H9 (cell line): ENCODE measurements around the gene OR52E8. TPM values are rescaled to one million over a fixed set of nuclear protein-coding genes. Genes with fewer than 3 reads are reported as not detected.

Source experiments
- DNase-seq: peaks from one replicate; pipeline ENCODE4 v3.0.0-alpha.2; 2017
- H2AFZ ChIP-seq: one replicate; pipeline ENCODE4 v1.6.1; 2013; ENCODE audit warnings: mild to moderate bottlenecking, low read length, control low read depth, moderate library complexity
- H2AK5ac ChIP-seq: 2 replicates; pipeline ENCODE4 v1.6.1; 2013; ENCODE audit warnings: low read length, control low read depth, mixed read lengths; ENCODE audit not compliant: insufficient read length
- H2BK120ac ChIP-seq: one replicate; pipeline ENCODE4 v1.6.1; 2013; ENCODE audit warnings: low read depth, mild to moderate bottlenecking, low read length, control low read depth, inconsistent platforms; ENCODE audit not compliant: poor library complexity, severe bottlenecking
- H2BK12ac ChIP-seq: 2 replicates; pipeline ENCODE4 v1.6.1; 2013; ENCODE audit warnings: low read length, control low read depth, mixed read lengths, low read depth; ENCODE audit not compliant: insufficient read length
- H2BK15ac ChIP-seq: 2 replicates; pipeline ENCODE4 v1.6.1; 2013; ENCODE audit warnings: low read depth, low read length, control low read depth
- H2BK20ac ChIP-seq: one replicate; pipeline ENCODE4 v1.6.1; 2013; ENCODE audit warnings: low read depth, mild to moderate bottlenecking, low read length, control low read depth, inconsistent platforms; ENCODE audit not compliant: poor library complexity, severe bottlenecking
- H2BK5ac ChIP-seq: 2 replicates; pipeline ENCODE4 v1.6.1; 2013; ENCODE audit warnings: low read length, control low read depth, mixed read lengths; ENCODE audit not compliant: insufficient read length
- H3K14ac ChIP-seq: 2 replicates; pipeline ENCODE4 v1.6.1; 2013; ENCODE audit warnings: low read length, control low read depth; ENCODE audit not compliant: insufficient read depth
- H3K18ac ChIP-seq: 2 replicates; pipeline ENCODE4 v1.6.1; 2013; ENCODE audit warnings: low read depth, mild to moderate bottlenecking, mixed read lengths, low read length, control low read depth; ENCODE audit not compliant: insufficient read length
- H3K23ac ChIP-seq: 2 replicates; pipeline ENCODE4 v1.6.1; 2013; ENCODE audit warnings: low read length, control low read depth, mixed read lengths, low read depth; ENCODE audit not compliant: insufficient read length
- H3K23me2 ChIP-seq: 2 replicates; pipeline ENCODE4 v1.6.1; 2013; ENCODE audit warnings: low read depth, mild to moderate bottlenecking, mixed read lengths, low read length, control low read depth; ENCODE audit not compliant: insufficient read length, poor library complexity, severe bottlenecking
- H3K27ac ChIP-seq: 2 replicates; pipeline ENCODE4 v1.5.1; 2013; ENCODE audit warnings: low read length, control low read depth, mixed read lengths, low read depth; ENCODE audit not compliant: insufficient read length
- H3K27me3 ChIP-seq: 2 replicates; pipeline ENCODE4 v1.6.1; 2013; ENCODE audit warnings: low read length, control low read depth, inconsistent platforms; ENCODE audit not compliant: insufficient read depth
- H3K4ac ChIP-seq: 2 replicates; pipeline ENCODE4 v1.6.1; 2013; ENCODE audit warnings: low read depth, mild to moderate bottlenecking, control low read depth, inconsistent platforms, low read length, moderate library complexity
- H3K4me1 ChIP-seq: 2 replicates; pipeline ENCODE4 v1.6.1; 2013; ENCODE audit warnings: low read length, control low read depth, inconsistent platforms; ENCODE audit not compliant: insufficient read depth
- H3K4me2 ChIP-seq: 2 replicates; pipeline ENCODE4 v1.6.1; 2013; ENCODE audit warnings: low read length, control low read depth, mixed read lengths; ENCODE audit not compliant: insufficient read length, insufficient read depth
- H3K56ac ChIP-seq: 2 replicates; pipeline ENCODE4 v1.6.1; 2013; ENCODE audit warnings: low read depth, mild to moderate bottlenecking, mixed read lengths, low read length, control low read depth; ENCODE audit not compliant: insufficient read length
- H3K79me1 ChIP-seq: 2 replicates; pipeline ENCODE4 v1.6.1; 2013; ENCODE audit warnings: low read depth, mild to moderate bottlenecking, moderate library complexity, low read length, control low read depth, inconsistent platforms; ENCODE audit not compliant: insufficient read depth, poor library complexity, severe bottlenecking
- H3K79me2 ChIP-seq: 2 replicates; pipeline ENCODE4 v1.6.1; 2013; ENCODE audit warnings: low read length, control low read depth, inconsistent platforms; ENCODE audit not compliant: insufficient read depth
- H3K9ac ChIP-seq: 2 replicates; pipeline ENCODE4 v1.6.1; 2013; ENCODE audit warnings: low read length, control low read depth, mixed read lengths; ENCODE audit not compliant: insufficient read length; ENCODE audit errors: extremely low read depth
- H3K9me3 ChIP-seq: one replicate; pipeline ENCODE4 v1.6.1; 2013; ENCODE audit warnings: low read depth, low read length, inconsistent platforms; ENCODE audit not compliant: control insufficient read depth
- H3T11ph ChIP-seq: one replicate; pipeline ENCODE4 v1.6.1; 2013; ENCODE audit warnings: mild to moderate bottlenecking, low read length, control low read depth, inconsistent platforms
- H4K20me1 ChIP-seq: one replicate; pipeline ENCODE4 v1.6.1; 2013; ENCODE audit not compliant: control insufficient read depth, insufficient read length, insufficient read depth
- H4K5ac ChIP-seq: 2 replicates; pipeline ENCODE4 v1.6.1; 2013; ENCODE audit warnings: low read depth, mild to moderate bottlenecking, mixed read lengths, low read length, control low read depth; ENCODE audit not compliant: insufficient read length
- H4K8ac ChIP-seq: replicated peaks from 2 replicates; pipeline ENCODE4 v1.6.1; 2013; ENCODE audit warnings: low read length, control low read depth, mixed read lengths, low read depth; ENCODE audit not compliant: insufficient read length
- H4K91ac ChIP-seq: 2 replicates; pipeline ENCODE4 v1.6.1; 2013; ENCODE audit warnings: low read depth, mild to moderate bottlenecking, moderate library complexity, mixed read lengths, low read length, control low read depth; ENCODE audit not compliant: insufficient read length
- H3K27ac Mint-ChIP-seq, 3 experiments: 2 replicates in 2 of 3; 3 replicates in 1 of 3; pipeline ENCODE4 v1.8.0; 2020 to 2021; ENCODE audit warnings: mixed read lengths in 3 of 3, mild to moderate bottlenecking in 1 of 3, moderate library complexity in 1 of 3
- H3K27me3 Mint-ChIP-seq: 2 replicates; pipeline ENCODE4 v1.8.0; 2021; ENCODE audit warnings: low read depth, mild to moderate bottlenecking, moderate library complexity, mixed read lengths
- H3K36me3 Mint-ChIP-seq, 3 experiments: 2 replicates in 2 of 3; 3 replicates in 1 of 3; pipeline ENCODE4 v1.8.0; 2020 to 2021; ENCODE audit warnings: low read depth in 3 of 3, mixed read lengths in 3 of 3; ENCODE audit not compliant: insufficient read depth in 1 of 3
- H3K4me1 Mint-ChIP-seq, 2 experiments: 2 replicates each; pipeline ENCODE4 v1.8.0; 2020; ENCODE audit warnings: mixed read lengths in 2 of 2
- H3K4me3 Mint-ChIP-seq, 2 experiments: 2 replicates in 1 of 2; 3 replicates in 1 of 2; pipeline ENCODE4 v1.8.0; 2020 to 2021; ENCODE audit warnings: mild to moderate bottlenecking in 2 of 2, mixed read lengths in 2 of 2, moderate library complexity in 1 of 2
- H3K9me3 Mint-ChIP-seq, 2 experiments: 2 replicates in 1 of 2; 3 replicates in 1 of 2; pipeline ENCODE4 v1.8.0; 2020; ENCODE audit warnings: mild to moderate bottlenecking in 2 of 2, mixed read lengths in 2 of 2, moderate library complexity in 1 of 2
- WGBS: extraction: QIAGEN DNeasy Blood & Tissue Kit; methylation state at CpG from one replicate; pipeline ENCODE4 v1.1.7; 2013; ENCODE audit warnings: missing lambda C conversion rate, low lambda C conversion rate, mixed read lengths; ENCODE audit not compliant: insufficient read length; ENCODE audit errors: extremely low coverage; 5-methylcytosine and 5-hydroxymethylcytosine counted together
- total RNA-seq: library from RNA; stranded (reverse); gene quantifications from 2 replicates; pipeline ENCODE4 v1.2.1, GENCODE V29; 2021
- TF ChIP-seq, protein P1 (sequence below): fragments of 200-600 bp; sonication (generic); conservative IDR thresholded peaks from 3 replicates; pipeline ENCODE4 v1.8.0; 2021; ENCODE audit warnings: antibody characterized with exemption, mild to moderate bottlenecking

Gene OR52E8
- total RNA-seq, 1 experiment from 2014 or later: not detected

DNA sequence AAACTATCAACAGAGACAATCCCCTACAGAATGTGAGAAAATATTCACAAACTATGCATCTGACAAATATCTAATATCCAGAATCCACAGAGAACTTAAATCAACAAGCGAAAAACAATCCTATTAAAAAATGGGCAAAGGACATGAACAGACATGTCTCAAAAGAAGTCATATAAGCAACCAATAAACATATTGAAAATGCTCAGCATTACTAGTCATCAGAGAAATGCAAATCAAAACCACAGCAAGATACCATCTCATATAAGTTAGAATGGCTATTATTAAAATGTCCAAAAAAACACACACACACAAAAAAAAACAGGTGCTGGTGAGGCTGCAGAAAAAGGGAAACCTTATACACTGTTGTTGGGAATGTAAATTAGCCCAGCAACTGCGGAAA, 8.3 kb upstream of the OR52E8 start:
- Histone ChIP-seq H3K56ac (no peak overlapping the region), H3K23me2 (no peaks in the 10 kb centered on the region), H2AK5ac (no peak overlapping the region), H3K27ac (no peak overlapping the region), H3K4me1 (no peaks in the 10 kb centered on the region), H3T11ph (no peak overlapping the region), H3K27me3 (no peaks in the 10 kb centered on the region), H3K79me2 (no peaks in the 10 kb centered on the region), H2BK120ac (no peak overlapping the region), H2BK12ac (no peak overlapping the region), H3K14ac (no peak overlapping the region), H4K5ac (no peak overlapping the region), H2BK5ac (no peak overlapping the region), H2BK20ac (no peak overlapping the region), H2BK15ac (no peak overlapping the region), H3K23ac (no peak overlapping the region), H4K20me1 (no peaks in the 10 kb centered on the region), H3K4ac (no peak overlapping the region), H3K4me2 (no peak overlapping the region), H3K9me3 (no peaks in the 10 kb centered on the region), H4K91ac (no peak overlapping the region), H3K79me1 (no peaks in the 10 kb centered on the region), H4K8ac (no peak overlapping the region), H3K18ac (no peak overlapping the region), H2AFZ (no peak overlapping the region), H3K9ac (no peak overlapping the region)
- no peak for DNase-seq
- Mint-ChIP-seq H3K4me1 (no peaks in the 10 kb centered on the region), H3K27ac (no peak overlapping the region), H3K27me3 (no peaks in the 10 kb centered on the region; the same call in 1 of the 2 replicates), H3K36me3 (no peaks in the 10 kb centered on the region), H3K4me3 (no peak overlapping the region), H3K9me3 (peaks cover 9 to 11% of the 10 kb centered on the region in 2 experiments; a peak in 3 of 5 replicates)
- no CpG with 5 or more reads among the region's 2 CpGs for WGBS
- TF ChIP-seq, protein P1, sequence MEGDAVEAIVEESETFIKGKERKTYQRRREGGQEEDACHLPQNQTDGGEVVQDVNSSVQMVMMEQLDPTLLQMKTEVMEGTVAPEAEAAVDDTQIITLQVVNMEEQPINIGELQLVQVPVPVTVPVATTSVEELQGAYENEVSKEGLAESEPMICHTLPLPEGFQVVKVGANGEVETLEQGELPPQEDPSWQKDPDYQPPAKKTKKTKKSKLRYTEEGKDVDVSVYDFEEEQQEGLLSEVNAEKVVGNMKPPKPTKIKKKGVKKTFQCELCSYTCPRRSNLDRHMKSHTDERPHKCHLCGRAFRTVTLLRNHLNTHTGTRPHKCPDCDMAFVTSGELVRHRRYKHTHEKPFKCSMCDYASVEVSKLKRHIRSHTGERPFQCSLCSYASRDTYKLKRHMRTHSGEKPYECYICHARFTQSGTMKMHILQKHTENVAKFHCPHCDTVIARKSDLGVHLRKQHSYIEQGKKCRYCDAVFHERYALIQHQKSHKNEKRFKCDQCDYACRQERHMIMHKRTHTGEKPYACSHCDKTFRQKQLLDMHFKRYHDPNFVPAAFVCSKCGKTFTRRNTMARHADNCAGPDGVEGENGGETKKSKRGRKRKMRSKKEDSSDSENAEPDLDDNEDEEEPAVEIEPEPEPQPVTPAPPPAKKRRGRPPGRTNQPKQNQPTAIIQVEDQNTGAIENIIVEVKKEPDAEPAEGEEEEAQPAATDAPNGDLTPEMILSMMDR: no peak
